SH-SY5Y (cell line): Measurements from ENCODE around the gene GABRE.

Experiments used
- GATA2 ChIP-seq: IDR thresholded peaks from 2 replicates; pipeline ENCODE4 v1.6.1; 2011; ENCODE audit warnings: mild to moderate bottlenecking, low read depth, low read length
- GATA3 ChIP-seq: IDR thresholded peaks from 2 replicates; pipeline ENCODE4 v1.6.1; 2011; ENCODE audit warnings: low read depth, mild to moderate bottlenecking, low read length, moderate library complexity

DNA sequence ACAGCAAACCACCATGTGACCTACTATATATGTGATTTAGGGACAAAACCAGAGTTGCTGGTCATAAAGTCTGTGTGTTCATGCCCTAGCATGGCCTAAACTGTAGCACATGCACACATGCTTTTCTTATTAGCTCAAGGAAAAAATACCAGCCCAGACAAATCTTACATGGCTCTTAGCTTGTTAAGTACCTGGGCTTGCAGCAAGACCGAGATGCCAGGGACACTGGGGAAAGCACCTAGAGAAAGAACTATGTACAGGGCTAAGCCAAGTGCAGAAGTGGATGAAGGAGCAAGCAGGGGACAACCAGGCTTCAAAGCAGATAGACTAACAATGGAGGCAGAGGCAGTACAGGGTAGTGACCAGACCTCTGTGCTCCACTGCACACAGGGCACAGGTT, 3.4 kb upstream of the GABRE start:
- no peak for TF ChIP-seq GATA2
- no peak for TF ChIP-seq GATA3
